ENCODE measurements around the gene PPP1R7.

DNA sequence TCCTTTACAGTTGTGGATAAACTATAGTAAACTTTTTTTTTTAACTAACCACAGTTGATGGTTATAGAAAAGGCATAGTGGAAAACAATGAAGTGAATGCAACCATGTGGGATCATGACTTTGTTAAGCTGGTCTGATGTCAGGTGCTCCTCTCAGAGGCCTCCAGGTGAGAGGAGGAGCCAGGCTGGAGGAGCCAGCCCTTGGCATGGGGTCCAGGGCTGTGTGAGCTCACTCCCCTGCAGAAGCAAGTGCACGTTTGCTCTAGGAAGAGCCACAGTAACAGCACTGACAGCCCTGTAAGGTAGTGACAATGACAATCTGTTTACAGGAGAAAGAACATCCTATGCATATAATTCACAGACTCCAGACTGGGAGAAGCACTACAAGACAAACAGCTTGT is 5.7 kb downstream of the PPP1R7 start:
- TF ChIP-seq, protein P1, sequence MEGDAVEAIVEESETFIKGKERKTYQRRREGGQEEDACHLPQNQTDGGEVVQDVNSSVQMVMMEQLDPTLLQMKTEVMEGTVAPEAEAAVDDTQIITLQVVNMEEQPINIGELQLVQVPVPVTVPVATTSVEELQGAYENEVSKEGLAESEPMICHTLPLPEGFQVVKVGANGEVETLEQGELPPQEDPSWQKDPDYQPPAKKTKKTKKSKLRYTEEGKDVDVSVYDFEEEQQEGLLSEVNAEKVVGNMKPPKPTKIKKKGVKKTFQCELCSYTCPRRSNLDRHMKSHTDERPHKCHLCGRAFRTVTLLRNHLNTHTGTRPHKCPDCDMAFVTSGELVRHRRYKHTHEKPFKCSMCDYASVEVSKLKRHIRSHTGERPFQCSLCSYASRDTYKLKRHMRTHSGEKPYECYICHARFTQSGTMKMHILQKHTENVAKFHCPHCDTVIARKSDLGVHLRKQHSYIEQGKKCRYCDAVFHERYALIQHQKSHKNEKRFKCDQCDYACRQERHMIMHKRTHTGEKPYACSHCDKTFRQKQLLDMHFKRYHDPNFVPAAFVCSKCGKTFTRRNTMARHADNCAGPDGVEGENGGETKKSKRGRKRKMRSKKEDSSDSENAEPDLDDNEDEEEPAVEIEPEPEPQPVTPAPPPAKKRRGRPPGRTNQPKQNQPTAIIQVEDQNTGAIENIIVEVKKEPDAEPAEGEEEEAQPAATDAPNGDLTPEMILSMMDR (tag by site-specific recombination; IDR thresholded peaks at IDR 0.05), result no peak
- TF ChIP-seq, protein P2, sequence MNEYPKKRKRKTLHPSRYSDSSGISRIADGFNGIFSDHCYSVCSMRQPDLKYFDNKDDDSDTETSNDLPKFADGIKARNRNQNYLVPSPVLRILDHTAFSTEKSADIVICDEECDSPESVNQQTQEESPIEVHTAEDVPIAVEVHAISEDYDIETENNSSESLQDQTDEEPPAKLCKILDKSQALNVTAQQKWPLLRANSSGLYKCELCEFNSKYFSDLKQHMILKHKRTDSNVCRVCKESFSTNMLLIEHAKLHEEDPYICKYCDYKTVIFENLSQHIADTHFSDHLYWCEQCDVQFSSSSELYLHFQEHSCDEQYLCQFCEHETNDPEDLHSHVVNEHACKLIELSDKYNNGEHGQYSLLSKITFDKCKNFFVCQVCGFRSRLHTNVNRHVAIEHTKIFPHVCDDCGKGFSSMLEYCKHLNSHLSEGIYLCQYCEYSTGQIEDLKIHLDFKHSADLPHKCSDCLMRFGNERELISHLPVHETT (tag by site-specific recombination; IDR thresholded peaks at IDR 0.05), result no peak
- TF ChIP-seq ZNF184 (tag by site-specific recombination; IDR thresholded peaks at IDR 0.05) (no peak), ZNF785 (tag by site-specific recombination; IDR thresholded peaks at IDR 0.05) (no peak)
